Measurements from ENCODE around the gene EPB41L2.

The EPB41L2 gene

DNA sequence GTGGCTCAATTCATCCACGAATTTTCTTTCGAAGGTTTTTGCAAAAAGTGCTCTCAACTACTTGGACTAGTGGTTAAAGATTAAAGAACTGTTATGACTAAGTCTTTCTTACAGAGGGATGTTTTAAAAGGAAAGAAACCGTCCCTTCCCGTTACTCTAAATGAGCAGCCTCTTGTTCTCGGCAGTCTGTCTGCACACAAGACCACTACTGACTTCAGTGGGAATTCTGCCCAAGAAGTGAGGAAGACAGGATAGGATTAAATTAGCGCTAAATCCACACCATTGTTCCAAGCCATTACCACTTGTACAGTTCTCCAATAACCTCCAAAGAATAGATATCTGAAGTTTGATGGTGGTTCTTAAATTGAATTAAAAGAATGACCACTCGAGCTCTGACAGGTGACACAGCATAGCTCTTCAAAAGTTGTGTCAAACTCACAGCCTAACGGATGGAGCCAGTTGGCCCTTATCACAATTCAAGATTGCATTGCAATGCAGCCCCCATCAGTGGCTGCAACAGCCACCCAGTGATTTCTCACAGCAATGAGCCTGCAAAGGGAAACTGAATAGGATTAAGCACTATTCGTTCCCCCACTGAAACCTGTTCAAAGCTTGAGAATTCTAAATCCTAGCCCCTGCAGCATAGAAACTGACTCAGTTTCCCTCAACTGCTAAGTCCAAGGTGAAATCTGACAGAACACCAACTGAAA is 1.8 kb downstream of the EPB41L2 start:
- FAIRE-seq, result no peak

DNA sequence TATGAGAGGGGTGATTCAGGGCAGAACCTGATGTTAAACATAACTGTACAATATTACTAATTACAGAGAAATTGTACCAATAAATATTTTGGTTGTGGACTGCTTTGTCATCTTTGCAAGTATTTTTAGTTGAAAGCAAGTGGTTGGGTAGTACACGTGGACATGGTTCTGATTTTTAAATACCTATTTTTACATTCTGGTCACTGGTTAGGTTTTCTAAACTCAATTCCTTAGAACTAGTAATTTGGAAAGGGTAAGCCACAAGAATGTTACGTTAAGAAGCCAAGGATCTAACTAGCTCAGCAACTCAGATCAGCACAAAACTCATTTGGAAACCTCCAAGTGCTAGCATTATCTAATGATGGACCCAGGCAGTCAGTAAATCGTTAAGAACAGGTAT is 2.7 kb downstream of the EPB41L2 start:
- FAIRE-seq, result no peak

- no peak for FAIRE-seq
Observed at GRCh38 chr6:131059486-131059885, 3.6 kb downstream of the EPB41L2 start.

- FAIRE-seq, result no peak
Observed at GRCh38 chr6:131058236-131058635, 4.8 kb downstream of the EPB41L2 start.

DNA sequence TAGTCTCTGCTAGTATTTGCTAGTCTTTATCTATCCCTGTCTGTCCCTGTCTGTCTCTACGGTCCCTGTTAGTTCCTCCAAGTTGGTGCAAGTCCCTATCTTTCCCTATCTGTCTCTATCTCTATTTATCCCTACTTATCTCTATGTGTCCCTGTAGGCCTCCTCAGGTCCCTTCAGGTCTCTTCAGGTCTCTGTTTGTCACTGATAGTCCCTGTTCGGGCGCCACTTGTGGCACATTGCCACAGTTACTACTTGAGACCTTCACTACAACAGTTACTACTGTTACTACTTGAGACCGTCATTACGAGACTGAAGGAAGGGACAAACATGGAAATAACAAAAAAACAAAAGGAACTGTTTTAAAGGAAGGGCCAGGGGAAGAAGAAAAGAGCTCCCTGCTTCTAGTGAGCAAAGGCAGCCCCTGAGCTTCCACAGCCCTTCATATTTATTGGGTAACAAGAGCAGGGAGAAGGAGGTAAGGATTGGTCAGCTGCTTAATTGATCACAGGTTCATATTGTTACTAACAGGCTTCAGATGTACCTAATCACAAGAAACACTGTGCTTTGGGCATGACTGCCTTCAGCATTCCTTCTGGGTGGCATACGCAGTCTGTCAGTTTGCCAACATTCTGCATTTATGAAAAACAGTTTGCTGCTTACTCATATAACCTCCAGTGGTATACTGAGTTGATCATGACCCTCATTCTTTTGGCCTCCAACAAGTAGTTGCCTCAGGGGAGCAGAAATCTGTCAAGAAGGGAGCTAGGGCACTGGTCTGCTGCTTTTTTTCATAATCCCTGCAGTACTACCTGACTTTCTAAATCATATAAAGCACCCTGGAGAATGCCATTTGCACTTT is 8.4 kb downstream of the EPB41L2 start:
- no peak for FAIRE-seq

GRCh38 chr6:131053546-131054240 is 9.4 kb downstream of the EPB41L2 start:
- FAIRE-seq, result no peak

GRCh38 chr6:131052181-131052580 is 10.9 kb downstream of the EPB41L2 start:
- no peak for FAIRE-seq

DNA sequence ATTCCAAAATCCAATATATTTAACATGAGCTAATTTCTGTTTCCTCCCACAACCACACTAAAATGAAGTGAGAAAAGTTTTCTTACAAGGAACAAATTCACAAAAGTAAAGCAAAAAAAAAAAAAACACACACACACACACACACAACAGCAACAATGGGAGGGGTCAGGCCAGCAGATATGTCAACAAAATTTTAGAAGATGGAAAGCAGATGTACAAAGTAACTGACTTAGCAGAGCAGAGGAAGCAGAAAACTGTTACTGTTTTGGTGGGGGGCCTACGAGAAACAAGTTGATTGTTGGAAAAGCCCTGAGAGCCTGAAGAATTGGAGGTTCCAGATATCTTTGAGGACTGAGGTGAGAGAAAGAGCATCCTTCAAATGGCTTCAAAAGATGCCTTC is 11.7 kb downstream of the EPB41L2 start:
- FAIRE-seq, result no peak

GRCh38 chr6:131049608-131050007 is 13.4 kb downstream of the EPB41L2 start:
- no peak for FAIRE-seq

- FAIRE-seq, result no peak
Observed at GRCh38 chr6:131048933-131049515, 14.0 kb downstream of the EPB41L2 start.

GRCh38 chr6:131048459-131048858 is 14.6 kb downstream of the EPB41L2 start:
- no peak for FAIRE-seq

DNA sequence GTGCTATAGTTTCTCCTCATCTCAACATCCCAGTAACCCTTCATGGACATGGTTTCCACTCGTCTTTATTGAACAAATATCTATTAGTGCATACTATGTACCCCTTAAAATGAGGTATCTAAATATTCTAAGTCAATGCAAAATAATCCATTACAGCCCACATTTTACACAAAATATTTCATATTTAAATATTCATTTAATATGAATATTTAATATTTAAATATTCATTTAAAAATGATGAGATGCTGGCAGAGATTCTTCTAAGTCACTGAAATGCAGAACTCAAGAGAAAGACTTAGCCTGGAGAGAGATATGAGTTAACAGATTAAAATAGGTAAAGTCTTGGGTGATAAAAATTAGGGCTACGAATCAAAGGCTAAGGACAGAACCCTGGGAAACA is 17.9 kb downstream of the EPB41L2 start:
- no peak for FAIRE-seq

GRCh38 chr6:131043902-131044447 is 19.1 kb downstream of the EPB41L2 start:
- FAIRE-seq, result no peak

GRCh38 chr6:131042664-131043063 is 20.4 kb downstream of the EPB41L2 start:
- no peak for FAIRE-seq

- FAIRE-seq, result no peak
Observed at GRCh38 chr6:131041814-131042213, 21.2 kb downstream of the EPB41L2 start.

DNA sequence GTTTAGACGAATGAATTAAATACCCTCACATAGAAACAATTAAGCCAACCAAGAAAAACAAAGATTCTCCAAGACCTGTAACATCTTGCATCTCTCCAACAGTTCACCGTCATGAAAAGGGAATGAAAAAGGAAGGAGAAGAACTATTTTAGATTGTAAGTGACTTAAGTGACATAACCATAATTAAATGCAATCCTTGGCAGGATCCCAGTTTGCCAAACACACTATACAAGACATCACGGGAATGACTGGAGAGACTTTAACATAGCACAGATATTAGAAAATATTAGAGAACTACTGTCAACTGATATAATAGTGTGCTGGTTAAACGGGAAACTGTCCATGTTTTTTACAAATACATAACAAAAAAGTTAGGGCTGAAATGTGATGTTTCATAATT is 22.2 kb downstream of the EPB41L2 start:
- FAIRE-seq, result no peak

GRCh38 chr6:131039345-131039680 is 23.7 kb downstream of the EPB41L2 start:
- no peak for FAIRE-seq

DNA sequence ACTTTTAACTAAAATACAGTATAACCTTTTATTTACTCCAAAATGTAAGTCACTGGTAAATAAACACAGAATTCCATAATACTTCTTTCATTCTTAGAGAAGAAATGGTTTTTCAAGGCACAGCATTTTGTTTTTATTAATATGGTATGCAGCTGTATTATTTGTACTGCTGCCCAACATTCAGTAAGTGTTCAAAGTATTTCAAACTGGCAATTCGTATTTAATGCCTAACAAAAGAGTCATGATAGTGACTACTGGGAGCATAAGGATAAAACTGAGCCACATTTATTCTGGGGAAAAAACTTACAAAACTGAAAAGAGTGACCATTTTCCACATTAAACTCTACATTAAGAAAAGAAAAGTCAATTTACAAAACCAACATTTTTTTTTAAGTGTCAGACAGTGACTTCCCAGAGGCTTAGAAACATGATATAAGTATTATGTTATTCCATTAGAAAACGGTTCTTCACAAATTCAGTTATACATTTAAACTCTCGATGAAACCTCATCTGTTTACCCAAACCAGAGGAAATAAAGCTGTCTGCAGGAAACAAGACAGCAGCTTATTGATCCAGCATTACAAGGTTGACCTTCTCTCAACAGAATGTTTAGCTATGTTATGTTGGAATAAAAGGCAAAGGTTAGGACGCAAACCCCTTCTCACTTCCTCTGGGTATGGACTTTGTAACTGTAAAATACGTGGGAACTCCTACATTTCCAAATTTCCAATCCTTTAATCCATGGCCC is 24.3 kb downstream of the EPB41L2 start:
- no peak for FAIRE-seq

DNA sequence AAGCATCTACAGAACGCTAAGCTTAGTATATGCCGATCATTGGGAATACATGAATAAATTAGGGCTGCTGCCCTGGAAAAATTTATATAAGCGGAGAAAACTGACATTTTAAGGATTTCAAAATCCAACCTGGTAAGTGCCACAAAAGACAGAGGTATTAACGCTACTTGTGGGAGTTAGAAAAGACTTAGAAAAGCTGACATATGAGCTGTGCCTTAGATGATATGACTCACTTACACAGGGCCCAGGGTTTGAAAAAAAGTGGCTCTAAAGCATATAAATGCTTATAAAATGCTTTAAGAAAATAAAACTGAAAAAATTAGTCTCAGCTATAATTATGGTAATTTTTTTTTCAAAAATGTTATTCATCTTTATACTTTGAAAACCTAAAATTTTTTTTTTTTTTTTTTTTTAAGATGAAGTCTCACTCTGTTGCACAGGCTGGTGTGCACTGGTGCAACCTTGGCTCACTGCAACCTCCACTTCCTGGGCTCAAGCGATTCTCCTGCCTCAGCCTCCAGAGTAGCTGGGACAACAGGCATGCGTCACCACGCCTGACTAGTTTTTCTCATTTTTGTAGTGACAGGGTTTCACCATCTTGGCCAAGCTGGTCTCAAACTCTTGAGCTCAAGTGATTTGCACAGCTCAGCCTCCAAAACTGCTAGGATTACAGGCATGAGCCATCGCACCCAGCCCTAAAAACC is 25.7 kb downstream of the EPB41L2 start:
- FAIRE-seq, result no peak

GRCh38 chr6:131036601-131037000 is 26.4 kb downstream of the EPB41L2 start:
- FAIRE-seq, result no peak

GRCh38 chr6:131036143-131036542 is 26.9 kb downstream of the EPB41L2 start:
- FAIRE-seq, result no peak

DNA sequence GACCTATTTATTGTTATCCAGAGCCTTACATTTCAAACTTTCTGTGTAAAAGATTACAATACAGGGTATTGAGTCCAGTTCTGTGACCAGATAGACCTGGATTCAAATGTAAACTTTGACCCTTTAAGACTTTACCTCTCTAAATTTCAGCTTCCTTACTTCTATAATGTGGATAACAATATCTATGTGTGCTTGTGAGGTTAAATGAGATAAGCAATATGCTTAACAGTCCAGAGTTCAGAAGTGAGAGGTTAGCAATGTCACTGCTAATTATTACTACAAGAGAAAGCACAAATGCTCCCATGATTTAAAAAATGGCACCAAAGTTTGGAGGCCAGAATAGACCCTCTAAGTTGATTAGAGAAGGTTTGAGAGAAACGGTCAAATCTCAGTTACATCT is 27.5 kb downstream of the EPB41L2 start:
- no peak for FAIRE-seq
